K562 (cell line): Measurements from ENCODE around the gene SSH3. TPM values are rescaled to one million over a fixed set of nuclear protein-coding genes. Genes with fewer than 3 reads are reported as not detected.
A peak's percentile ranks its signal among the peaks of the same experiment; 100 is the strongest.

Experiments used
- CHCHD3 ChIP-seq: fragments of 250-450 bp; sonication (Bioruptor Pico); IDR thresholded peaks from 2 replicates; pipeline ENCODE4 v2.1.2; 2022; ENCODE audit warnings: mild to moderate bottlenecking
- CREB1 ChIP-seq, 2 experiments: sonication (generic) in 1 of 2; formaldehyde crosslinking in 1 of 2; IDR thresholded peaks; 2 replicates each; pipeline versions ENCODE4 v1.6.1 to v1.8.0; 2012 to 2022; ENCODE audit warnings: inconsistent platforms in 1 of 2, mild to moderate bottlenecking in 1 of 2, missing genetic modification reagents in 1 of 2, moderate library complexity in 1 of 2
- CTBP1 ChIP-seq: fragments of 450-650 bp; IDR thresholded peaks from 2 replicates; pipeline ENCODE4 v1.6.1; 2016; ENCODE audit warnings: borderline replicate concordance
- ETV5 ChIP-seq: sonication (generic); formaldehyde crosslinking; IDR thresholded peaks from 2 replicates; pipeline ENCODE4 v1.4.0; 2020; ENCODE audit warnings: low read depth, mild to moderate bottlenecking, missing genetic modification reagents
- NR3C1 ChIP-seq: sonication (generic); formaldehyde crosslinking; IDR thresholded peaks from 2 replicates; pipeline ENCODE4 v1.8.1; 2022; ENCODE audit warnings: missing genetic modification reagents
- SP2 ChIP-seq: IDR thresholded peaks from 2 replicates; pipeline ENCODE4 v1.6.1; 2011; ENCODE audit warnings: mild to moderate bottlenecking, low read depth, low read length, moderate library complexity; ENCODE audit not compliant: poor library complexity, severe bottlenecking; ENCODE audit errors: extremely low read depth
- TBL1XR1 ChIP-seq, 2 experiments: IDR thresholded peaks; 2 replicates each; pipeline ENCODE4 v1.6.1; 2012; ENCODE audit warnings: improper control_type of control experiment in 2 of 2, low read length in 2 of 2, mild to moderate bottlenecking in 1 of 2
- TEAD4 ChIP-seq, 2 experiments: sonication (generic) in 1 of 2; formaldehyde crosslinking in 1 of 2; IDR thresholded peaks; 2 replicates each; pipeline versions ENCODE4 v1.6.1 to v1.8.0; 2012 to 2022; ENCODE audit warnings: borderline replicate concordance in 1 of 2, inconsistent platforms in 1 of 2, low read length in 1 of 2, mild to moderate bottlenecking in 1 of 2, missing genetic modification reagents in 1 of 2
- ZKSCAN3 ChIP-seq: fragments of 250-450 bp; sonication (Bioruptor Pico); IDR thresholded peaks from 2 replicates; pipeline ENCODE4 v1.4.0; 2020
- ZNF324 ChIP-seq: fragments of 250-450 bp; sonication (Bioruptor Pico); IDR thresholded peaks from 2 replicates; pipeline ENCODE4 v1.4.0; 2020; ENCODE audit warnings: mild to moderate bottlenecking
- ZNF644 ChIP-seq: fragments of 200-800 bp; sonication (Bioruptor generic); IDR thresholded peaks from 2 replicates; pipeline ENCODE4 v1.6.1; 2016; ENCODE audit warnings: low read depth, missing genetic modification characterization, missing compliant biosample characterization
- polyA plus RNA-seq, 8 experiments: library from polyadenylated mRNA; depleted of rRNA in 4 of 8; stranded (reverse) in 5 of 8; unstranded in 3 of 8; fragments of >200 nt; fragmentation: Nextera tagmentation in 2 of 8; fragmentation: Illumina TruSeq in 1 of 8; extraction: Ambion mirVana in 2 of 8; extraction: Trizol in 1 of 8; gene quantifications; 2 replicates each; pipeline versions ENCODE4 v1.2.1 to v1.2.3, GENCODE V29; 2011 to 2014; ENCODE audit warnings: inconsistent platforms in 1 of 8, missing spikeins in 1 of 8
- total RNA-seq, 7 experiments: library from RNA; depleted of rRNA in 6 of 7; stranded (reverse); fragments of >200 nt in 6 of 7; fragmentation: Illumina TruSeq in 2 of 7; extraction: Trizol in 2 of 7; gene quantifications; 2 replicates each; pipeline versions ENCODE4 v1.2.1 to v1.2.3, GENCODE V29; 2011 to 2021; ENCODE audit warnings: low replicate concordance in 1 of 7
- TF ChIP-seq, protein P1 (sequence below): fragments of 450-650 bp; IDR thresholded peaks from 2 replicates; pipeline ENCODE4 v1.6.1; 2017; ENCODE audit warnings: mild to moderate bottlenecking, moderate library complexity
- TF ChIP-seq, protein P2 (sequence below): fragments of 250-450 bp; sonication (Bioruptor Pico); IDR thresholded peaks from 2 replicates; pipeline ENCODE4 v1.4.0; 2020; ENCODE audit warnings: borderline replicate concordance
- TF ChIP-seq, protein P3 (sequence below), 2 experiments: fragments of 450-650 bp; IDR thresholded peaks; 2 replicates each; pipeline ENCODE4 v1.6.1; 2016; ENCODE audit warnings: mild to moderate bottlenecking in 2 of 2, borderline replicate concordance in 1 of 2, low read depth in 1 of 2, moderate library complexity in 1 of 2

Gene SSH3
- total and polyA plus RNA-seq, 9 of the 15 experiments (the other 6 are each of a cell fraction or from before 2014, with no cell fraction given) = 0.07 to 1.0 (median 0.24) TPM; not detected in 3

DNA sequence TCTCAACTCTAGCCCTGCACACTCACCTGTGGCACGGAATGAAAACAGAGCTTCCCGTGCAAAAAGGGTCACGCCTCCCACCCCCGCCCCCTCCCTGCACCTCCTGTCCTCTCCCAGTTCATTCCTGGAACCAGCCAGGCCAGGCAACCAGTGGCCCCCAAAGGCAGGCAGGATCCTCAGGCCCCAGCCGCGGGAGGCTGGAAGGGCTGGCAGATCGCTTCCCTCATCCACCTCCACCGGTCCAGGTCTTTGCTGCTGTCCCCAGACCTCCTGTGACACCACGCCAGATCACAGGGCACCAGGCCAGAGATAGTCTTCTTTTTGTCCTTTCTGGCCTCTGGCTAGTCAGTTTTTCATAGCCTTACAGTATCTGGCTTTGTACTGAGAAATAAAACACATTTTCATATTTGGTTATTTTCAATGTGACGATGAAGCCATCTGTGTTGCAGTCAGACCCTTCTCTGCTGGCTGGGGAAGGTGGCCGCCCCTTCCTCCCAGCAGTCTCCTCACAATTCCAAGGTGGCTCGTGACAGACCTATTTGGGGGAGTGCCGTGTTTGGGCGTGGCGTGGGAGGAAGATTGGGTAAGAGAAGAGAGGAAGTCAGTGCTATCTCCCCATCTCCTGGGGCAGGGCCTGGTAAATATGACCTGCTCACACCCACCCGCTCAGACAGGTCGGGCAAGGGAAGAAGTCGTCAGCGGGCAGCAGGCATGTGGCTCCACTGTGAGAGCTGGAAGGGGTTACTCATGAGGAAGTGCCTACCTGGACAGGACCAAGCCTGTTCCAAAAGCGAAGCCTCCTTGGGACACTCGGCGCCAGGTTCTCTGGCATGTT, 9.1 kb downstream of the SSH3 start (continued):
- TF ChIP-seq, protein P1, sequence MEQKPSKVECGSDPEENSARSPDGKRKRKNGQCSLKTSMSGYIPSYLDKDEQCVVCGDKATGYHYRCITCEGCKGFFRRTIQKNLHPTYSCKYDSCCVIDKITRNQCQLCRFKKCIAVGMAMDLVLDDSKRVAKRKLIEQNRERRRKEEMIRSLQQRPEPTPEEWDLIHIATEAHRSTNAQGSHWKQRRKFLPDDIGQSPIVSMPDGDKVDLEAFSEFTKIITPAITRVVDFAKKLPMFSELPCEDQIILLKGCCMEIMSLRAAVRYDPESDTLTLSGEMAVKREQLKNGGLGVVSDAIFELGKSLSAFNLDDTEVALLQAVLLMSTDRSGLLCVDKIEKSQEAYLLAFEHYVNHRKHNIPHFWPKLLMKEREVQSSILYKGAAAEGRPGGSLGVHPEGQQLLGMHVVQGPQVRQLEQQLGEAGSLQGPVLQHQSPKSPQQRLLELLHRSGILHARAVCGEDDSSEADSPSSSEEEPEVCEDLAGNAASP = no peak
- peak; percentile 92 for TF ChIP-seq CTBP1
- TF ChIP-seq ZNF324 = no peak
- TF ChIP-seq ETV5 = peak; percentile 76
- no peak for TF ChIP-seq SP2
- peak; percentile 5; the same call in 1 of the 2 replicates for TF ChIP-seq CREB1 (IDR thresholded peaks at IDR 0.05)
- TF ChIP-seq CREB1 (CRISPR knock-in tag; IDR thresholded peaks at IDR 0.05) = no peak
- TF ChIP-seq TEAD4 (IDR thresholded peaks at IDR 0.05; ENCODE audit: low read length) = peak; percentile 46; the same call in 1 of the 2 replicates
- TF ChIP-seq TEAD4 (CRISPR knock-in tag; IDR thresholded peaks at IDR 0.05; ENCODE audit: borderline replicate concordance) = no peak
- TF ChIP-seq TBL1XR1 (IDR thresholded peaks at IDR 0.05; ENCODE audit: low read length in 2 of 2) = peak in 1 of 2 experiments; percentile 67; a peak in 2 of 4 replicates
- TF ChIP-seq ZNF644 (tag) = peak; percentile 69; the same call in 1 of the 2 replicates
- TF ChIP-seq, protein P2, sequence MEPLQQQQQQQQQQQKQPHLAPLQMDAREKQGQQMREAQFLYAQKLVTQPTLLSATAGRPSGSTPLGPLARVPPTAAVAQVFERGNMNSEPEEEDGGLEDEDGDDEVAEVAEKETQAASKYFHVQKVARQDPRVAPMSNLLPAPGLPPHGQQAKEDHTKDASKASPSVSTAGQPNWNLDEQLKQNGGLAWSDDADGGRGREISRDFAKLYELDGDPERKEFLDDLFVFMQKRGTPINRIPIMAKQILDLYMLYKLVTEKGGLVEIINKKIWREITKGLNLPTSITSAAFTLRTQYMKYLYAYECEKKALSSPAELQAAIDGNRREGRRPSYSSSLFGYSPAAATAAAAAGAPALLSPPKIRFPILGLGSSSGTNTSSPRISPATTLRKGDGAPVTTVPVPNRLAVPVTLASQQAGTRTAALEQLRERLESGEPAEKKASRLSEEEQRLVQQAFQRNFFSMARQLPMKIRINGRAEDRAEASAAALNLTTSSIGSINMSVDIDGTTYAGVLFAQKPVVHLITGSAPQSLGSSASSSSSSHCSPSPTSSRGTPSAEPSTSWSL = no peak
- TF ChIP-seq, protein P3, sequence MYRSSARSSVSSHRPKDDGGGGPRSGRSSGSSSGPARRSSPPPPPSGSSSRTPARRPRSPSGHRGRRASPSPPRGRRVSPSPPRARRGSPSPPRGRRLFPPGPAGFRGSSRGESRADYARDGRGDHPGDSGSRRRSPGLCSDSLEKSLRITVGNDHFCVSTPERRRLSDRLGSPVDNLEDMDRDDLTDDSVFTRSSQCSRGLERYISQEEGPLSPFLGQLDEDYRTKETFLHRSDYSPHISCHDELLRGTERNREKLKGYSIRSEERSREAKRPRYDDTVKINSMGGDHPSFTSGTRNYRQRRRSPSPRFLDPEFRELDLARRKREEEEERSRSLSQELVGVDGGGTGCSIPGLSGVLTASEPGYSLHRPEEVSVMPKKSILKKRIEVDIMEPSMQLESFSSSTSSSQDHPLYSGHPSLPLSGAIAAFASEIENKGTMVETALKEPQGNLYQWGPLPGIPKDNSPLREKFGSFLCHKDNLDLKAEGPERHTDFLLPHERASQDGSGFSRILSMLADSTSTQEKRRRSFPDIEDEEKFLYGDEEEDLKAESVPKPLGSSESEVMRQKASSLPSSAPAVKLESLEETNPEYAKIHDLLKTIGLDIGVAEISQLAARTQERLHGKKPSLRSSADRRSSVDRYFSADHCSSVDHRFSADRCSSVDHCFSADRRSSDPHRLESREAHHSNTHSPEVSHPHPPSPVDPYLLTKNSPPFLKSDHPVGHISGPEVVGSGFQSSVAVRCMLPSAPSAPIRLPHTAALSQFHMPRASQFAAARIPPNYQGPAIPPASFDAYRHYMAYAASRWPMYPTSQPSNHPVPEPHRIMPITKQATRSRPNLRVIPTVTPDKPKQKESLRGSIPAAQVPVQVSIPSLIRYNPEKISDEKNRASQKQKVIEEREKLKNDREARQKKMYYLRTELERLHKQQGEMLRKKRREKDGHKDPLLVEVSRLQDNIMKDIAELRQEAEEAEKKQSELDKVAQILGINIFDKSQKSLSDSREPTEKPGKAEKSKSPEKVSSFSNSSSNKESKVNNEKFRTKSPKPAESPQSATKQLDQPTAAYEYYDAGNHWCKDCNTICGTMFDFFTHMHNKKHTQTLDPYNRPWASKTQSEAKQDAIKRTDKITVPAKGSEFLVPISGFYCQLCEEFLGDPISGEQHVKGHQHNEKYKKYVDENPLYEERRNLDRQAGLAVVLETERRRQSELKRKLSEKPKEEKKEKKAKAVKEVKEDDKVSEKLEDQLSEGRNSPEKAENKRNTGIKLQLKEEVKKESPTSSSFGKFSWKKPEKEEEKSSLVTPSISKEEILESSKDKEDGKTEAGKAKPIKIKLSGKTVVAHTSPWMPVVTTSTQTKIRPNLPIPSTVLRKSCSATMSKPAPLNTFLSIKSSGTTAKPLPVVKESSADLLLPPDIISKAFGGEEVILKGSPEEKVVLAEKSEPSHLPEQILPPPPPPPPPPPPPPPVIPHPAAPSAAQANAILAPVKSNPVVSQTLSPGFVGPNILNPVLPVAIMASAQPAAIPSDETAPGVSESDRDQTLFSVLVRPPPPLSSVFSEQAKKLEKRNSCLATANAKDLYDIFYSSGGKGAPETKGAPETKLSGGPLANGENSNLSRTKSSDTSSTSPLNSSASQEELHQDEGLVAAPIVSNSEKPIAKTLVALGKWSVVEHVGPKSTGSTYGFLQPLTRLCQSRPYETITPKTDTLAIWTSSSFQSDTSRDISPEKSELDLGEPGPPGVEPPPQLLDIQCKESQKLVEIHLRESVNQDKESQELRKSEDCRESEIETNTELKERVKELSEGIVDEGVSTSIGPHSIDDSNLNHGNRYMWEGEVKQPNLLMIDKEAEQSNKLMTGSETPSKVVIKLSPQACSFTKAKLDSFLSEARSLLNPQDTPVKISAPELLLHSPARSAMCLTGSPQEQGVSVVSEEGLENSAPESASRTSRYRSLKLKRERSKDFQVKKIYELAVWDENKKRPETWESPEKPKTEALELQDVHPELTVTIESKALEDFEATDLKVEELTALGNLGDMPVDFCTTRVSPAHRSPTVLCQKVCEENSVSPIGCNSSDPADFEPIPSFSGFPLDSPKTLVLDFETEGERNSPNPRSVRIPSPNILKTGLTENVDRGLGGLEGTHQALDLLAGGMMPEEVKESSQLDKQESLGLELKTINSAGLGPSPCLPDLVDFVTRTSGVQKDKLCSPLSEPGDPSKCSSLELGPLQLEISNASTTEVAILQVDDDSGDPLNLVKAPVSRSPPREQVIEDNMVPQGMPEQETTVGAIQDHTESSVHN (IDR thresholded peaks at IDR 0.05; ENCODE audit: borderline replicate concordance in 1 of 2, low read depth in 1 of 2) = peak in 1 of 2 experiments; percentile 36; a peak in 1 of 4 replicates
- no peak for TF ChIP-seq CHCHD3 (CRISPR knock-in tag)
- TF ChIP-seq NR3C1 (CRISPR knock-in tag) = no peak
- TF ChIP-seq ZKSCAN3 (CRISPR knock-in tag) = no peak
